ENCODE results near the gene SPATA18. TPM values are rescaled to one million over a fixed set of nuclear protein-coding genes. Genes with fewer than 3 reads are reported as not detected.

SPATA18 gene, protein sequence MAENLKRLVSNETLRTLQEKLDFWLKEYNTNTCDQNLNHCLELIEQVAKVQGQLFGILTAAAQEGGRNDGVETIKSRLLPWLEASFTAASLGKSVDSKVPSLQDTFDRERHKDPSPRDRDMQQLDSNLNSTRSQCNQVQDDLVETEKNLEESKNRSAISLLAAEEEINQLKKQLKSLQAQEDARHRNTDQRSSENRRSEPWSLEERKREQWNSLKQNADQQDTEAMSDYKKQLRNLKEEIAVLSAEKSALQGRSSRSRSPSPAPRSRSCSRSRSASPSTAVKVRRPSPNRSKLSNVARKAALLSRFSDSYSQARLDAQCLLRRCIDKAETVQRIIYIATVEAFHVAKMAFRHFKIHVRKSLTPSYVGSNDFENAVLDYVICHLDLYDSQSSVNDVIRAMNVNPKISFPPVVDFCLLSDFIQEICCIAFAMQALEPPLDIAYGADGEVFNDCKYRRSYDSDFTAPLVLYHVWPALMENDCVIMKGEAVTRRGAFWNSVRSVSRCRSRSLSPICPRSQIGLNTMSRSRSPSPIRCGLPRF
- total RNA-seq = 4.4 and 14.0 TPM in 2 replicates

GRCh38 chr4:52051213-52051614 lies at the start of gene SPATA18:
SPATA18 (plus strand) TSS chr4:52051304; CDS start chr4:52051705, 401 bp downstream.

GRCh38 chr4:52019936-52020657 lies 31.0 kb upstream of the SPATA18 start, which contains the start of gene LRRC66:
LRRC66 (minus strand) TSS chr4:52020363; CDS start chr4:52017613, 2,750 bp downstream.

GRCh38 chr4:52038103-52038912 lies 12.8 kb upstream of the SPATA18 start, which contains the start of gene SGCB:
SGCB (minus strand) TSS chr4:52038299; CDS start chr4:52038259, 40 bp downstream.

Other genes starting within 250 kb of the SPATA18 start
- 31.1 and 47.0 TPM in 2 replicates for gene DCUN1D4, start 208.2 kb upstream of the SPATA18 start, total RNA-seq
- 0.33 and 0.62 TPM in 2 replicates for gene LRRC66, start 30.9 kb upstream of the SPATA18 start, total RNA-seq
- gene SGCB, start 13.0 kb upstream of the SPATA18 start, total RNA-seq = 36.7 and 40.9 TPM in 2 replicates